A673 (cell line): ENCODE results near the gene SLC35F1. TPM values are rescaled to one million over a fixed set of nuclear protein-coding genes. Genes with fewer than 3 reads are reported as not detected.

Source experiments
- BruUV-seq: library from RNA; stranded (reverse); fragments of 400-500 nt; replicated peaks from 2 replicates; lab custom pipeline; 2021; lab: Mats Ljungman, UMichigan
- CTCF ChIA-PET: fragments of 300-600 bp; sonication (Branson Sonifier 250); formaldehyde crosslinking; loops from one replicate; lab custom pipeline; 2022; ENCODE audit warnings: antibody characterized with exemption; lab: Charles Lee
- POLR2A ChIA-PET: fragments of 300-600 bp; sonication (Branson Sonifier 250); formaldehyde crosslinking; loops from one replicate; lab custom pipeline; 2022; ENCODE audit warnings: antibody characterized with exemption; ENCODE audit not compliant: low non-redundant PET; lab: Charles Lee
- DNase-seq: peaks from one replicate; pipeline ENCODE4 v3.0.0-alpha.2; 2015; ENCODE audit warnings: low spot score
- H3K27ac ChIP-seq: fragments of 200-600 bp; sonication (generic); 2 replicates; pipeline ENCODE4 v1.5.1; 2016; ENCODE audit warnings: mixed run types, low read depth, mild to moderate bottlenecking, mixed read lengths, antibody characterized with exemption, low read length; ENCODE audit not compliant: poor library complexity, severe bottlenecking
- H3K27me3 ChIP-seq: fragments of 200-600 bp; sonication (generic); replicated peaks from 2 replicates; pipeline ENCODE4 v1.6.1; 2017; ENCODE audit warnings: mixed run types, low read depth, mild to moderate bottlenecking, mixed read lengths, antibody characterized with exemption, low read length; ENCODE audit not compliant: insufficient read depth, poor library complexity
- H3K36me3 ChIP-seq: fragments of 200-600 bp; sonication (generic); 2 replicates; pipeline ENCODE4 v1.6.1; 2016; ENCODE audit warnings: mixed run types, mild to moderate bottlenecking, mixed read lengths, antibody characterized with exemption, low read length; ENCODE audit not compliant: insufficient read depth, poor library complexity, severe bottlenecking
- H3K4me1 ChIP-seq: fragments of 200-600 bp; sonication (generic); 2 replicates; pipeline ENCODE4 v1.6.1; 2017; ENCODE audit warnings: mixed run types, mild to moderate bottlenecking, mixed read lengths, antibody characterized with exemption, low read length; ENCODE audit not compliant: insufficient read depth, poor library complexity, severe bottlenecking
- H3K4me3 ChIP-seq: fragments of 200-600 bp; sonication (generic); 2 replicates; pipeline ENCODE4 v1.5.1; 2016; ENCODE audit warnings: low read depth, mixed run types, mild to moderate bottlenecking, mixed read lengths, low read length; ENCODE audit not compliant: poor library complexity, severe bottlenecking
- H3K9me3 ChIP-seq: fragments of 200-600 bp; sonication (generic); 2 replicates; pipeline ENCODE4 v1.6.1; 2016; ENCODE audit warnings: mixed run types, low read depth, mild to moderate bottlenecking, mixed read lengths, antibody characterized with exemption, low read length; ENCODE audit not compliant: poor library complexity, severe bottlenecking
- EZH2 ChIP-seq: fragments of 200-600 bp; sonication (generic); IDR thresholded peaks from 2 replicates; pipeline ENCODE4 v1.6.1; 2017; ENCODE audit warnings: borderline replicate concordance, low read depth, mild to moderate bottlenecking, mixed read lengths, antibody characterized with exemption, low read length; ENCODE audit not compliant: poor library complexity, severe bottlenecking
- intact Hi-C: fragments of 100-400 bp; cut with micrococcal nuclease; formaldehyde crosslinking; loops from one replicate; pipeline ENCODE4 v1.10.0; 2022; ENCODE audit not compliant: unreplicated experiment
- total RNA-seq: library from RNA; stranded (reverse); gene quantifications from 2 replicates; pipeline ENCODE4 v1.2.3, GENCODE V29; 2021
- TF ChIP-seq, protein P1 (sequence below): fragments of 300-800, 200-600 bp; sonication (generic); conservative IDR thresholded peaks from 2 replicates; pipeline ENCODE4 v1.5.1; 2017; ENCODE audit warnings: low read depth, mild to moderate bottlenecking, antibody characterized with exemption, low read length, moderate library complexity, mixed read lengths

The SLC35F1 gene
- total RNA-seq, 1 experiment from 2014 or later, result 5.3 TPM

DNA sequence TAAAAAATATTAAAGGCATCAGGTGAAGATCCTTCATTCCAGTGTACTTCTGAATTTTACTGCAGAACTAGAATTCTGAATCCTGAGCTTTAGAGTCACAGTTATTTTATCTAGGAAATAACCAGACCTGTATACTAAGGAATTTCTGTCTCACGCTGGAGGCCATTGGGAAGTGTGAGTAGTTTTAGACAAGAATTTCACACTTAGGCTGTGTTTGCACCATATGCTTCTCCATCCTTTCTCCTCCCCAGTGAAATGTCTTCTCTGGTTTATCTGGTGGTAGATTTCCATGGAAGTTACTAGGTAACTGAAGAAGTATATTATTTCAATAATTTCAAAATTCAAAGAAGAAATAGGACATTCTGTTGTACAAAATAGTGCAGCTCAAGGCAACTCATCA lies 83.1 kb downstream of the SLC35F1 start:
- CTCF ChIA-PET, result no interaction called here
- DNase-seq, result no peak
- H3K27me3 ChIP-seq, result peaks cover 3% of the 10 kb centered on the region
- intact Hi-C loops, result no loop called here
- no peaks in the 10 kb centered on the region for H3K9me3 ChIP-seq
- no peaks in the 10 kb centered on the region for H3K36me3 ChIP-seq
- no TSS peak for BruUV-seq
- no peak for TF ChIP-seq EZH2
- TF ChIP-seq, protein P1, sequence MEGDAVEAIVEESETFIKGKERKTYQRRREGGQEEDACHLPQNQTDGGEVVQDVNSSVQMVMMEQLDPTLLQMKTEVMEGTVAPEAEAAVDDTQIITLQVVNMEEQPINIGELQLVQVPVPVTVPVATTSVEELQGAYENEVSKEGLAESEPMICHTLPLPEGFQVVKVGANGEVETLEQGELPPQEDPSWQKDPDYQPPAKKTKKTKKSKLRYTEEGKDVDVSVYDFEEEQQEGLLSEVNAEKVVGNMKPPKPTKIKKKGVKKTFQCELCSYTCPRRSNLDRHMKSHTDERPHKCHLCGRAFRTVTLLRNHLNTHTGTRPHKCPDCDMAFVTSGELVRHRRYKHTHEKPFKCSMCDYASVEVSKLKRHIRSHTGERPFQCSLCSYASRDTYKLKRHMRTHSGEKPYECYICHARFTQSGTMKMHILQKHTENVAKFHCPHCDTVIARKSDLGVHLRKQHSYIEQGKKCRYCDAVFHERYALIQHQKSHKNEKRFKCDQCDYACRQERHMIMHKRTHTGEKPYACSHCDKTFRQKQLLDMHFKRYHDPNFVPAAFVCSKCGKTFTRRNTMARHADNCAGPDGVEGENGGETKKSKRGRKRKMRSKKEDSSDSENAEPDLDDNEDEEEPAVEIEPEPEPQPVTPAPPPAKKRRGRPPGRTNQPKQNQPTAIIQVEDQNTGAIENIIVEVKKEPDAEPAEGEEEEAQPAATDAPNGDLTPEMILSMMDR, result no peak
- peaks cover 9% of the 10 kb centered on the region for H3K4me1 ChIP-seq
- H3K27ac ChIP-seq, result no peak overlapping the region
- no peak overlapping the region for H3K4me3 ChIP-seq
- POLR2A ChIA-PET, result no interaction called here

DNA sequence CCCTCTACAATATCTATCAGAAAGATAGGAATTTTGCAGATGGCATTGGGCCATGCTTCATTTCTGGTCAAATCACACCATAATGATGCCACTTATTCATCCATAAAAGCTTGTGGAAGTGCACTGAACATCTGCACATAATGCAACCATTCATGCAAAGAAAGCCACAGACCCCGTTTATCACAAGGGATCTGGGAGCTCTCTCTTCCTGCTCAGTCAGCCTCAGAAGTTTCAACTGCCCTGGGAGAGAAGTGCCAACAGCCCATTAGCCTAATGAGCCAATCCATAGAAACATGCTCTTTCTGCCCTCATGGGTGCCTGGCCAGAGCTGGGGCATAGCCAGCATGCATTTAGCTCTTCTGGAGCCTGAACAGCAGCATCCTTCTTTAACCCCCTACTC lies 85.8 kb downstream of the SLC35F1 start:
- POLR2A ChIA-PET, result no interaction called here
- CTCF ChIA-PET, result no interaction called here

DNA sequence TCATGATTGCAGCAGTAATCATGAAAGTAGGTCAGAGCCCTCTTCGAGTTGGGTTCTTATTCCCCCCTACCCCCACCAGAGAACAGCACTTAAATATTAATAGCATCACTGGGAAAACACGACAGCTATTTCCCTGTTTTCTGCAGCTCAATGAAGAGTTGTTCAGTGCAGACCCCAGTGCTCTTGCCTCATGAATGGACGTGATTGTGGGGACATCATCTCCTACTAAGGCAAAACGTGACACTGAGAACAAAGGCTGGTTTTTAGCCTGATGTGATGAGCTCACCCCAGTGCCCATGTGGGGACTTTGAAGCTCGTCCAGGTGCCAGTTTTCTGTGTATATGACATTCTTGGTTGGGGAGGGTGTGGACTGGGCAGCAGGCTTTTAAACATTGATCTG lies 105.9 kb downstream of the SLC35F1 start:
- no TSS peak for BruUV-seq
- ChIA-PET CTCF (no interaction called here), POLR2A (no interaction called here)
- H3K9me3 ChIP-seq, result no peaks in the 10 kb centered on the region
- no peaks in the 10 kb centered on the region for H3K36me3 ChIP-seq
- H3K27me3 ChIP-seq, result no peaks in the 10 kb centered on the region
- H3K27ac ChIP-seq, result no peak overlapping the region
- intact Hi-C loops, result no loop called here
- no peak overlapping the region for H3K4me3 ChIP-seq
- peaks cover 4% of the 10 kb centered on the region for H3K4me1 ChIP-seq
- TF ChIP-seq EZH2, result no peak
- TF ChIP-seq, protein P1, result no peak
- no peak for DNase-seq

More for the DNA sequence above, 85.8 kb downstream of the SLC35F1 start:
- Histone ChIP-seq H3K27me3 (peaks cover 3% of the 10 kb centered on the region), H3K4me1 (peaks cover 9% of the 10 kb centered on the region), H3K27ac (no peak overlapping the region), H3K9me3 (no peaks in the 10 kb centered on the region), H3K4me3 (no peak overlapping the region), H3K36me3 (no peaks in the 10 kb centered on the region)
- BruUV-seq, result no TSS peak
- peak; percentile 23 for DNase-seq
- TF ChIP-seq, protein P1, result no peak
- no peak for TF ChIP-seq EZH2
- intact Hi-C loops, result no loop called here
